ENCODE measurements around the gene TAX1BP1.
"Not testable (repeated sequence)": the region's sequence is repeated elsewhere in the genome, so short reads cannot be mapped to it uniquely, and the experiment has no call there.

The TAX1BP1 gene

GRCh38 chr7:27850531-27850930 is 110.6 kb downstream of the TAX1BP1 start:
- no peak for FAIRE-seq

- not testable (repeated sequence) for FAIRE-seq
Observed at GRCh38 chr7:27856703-27857485, 116.9 kb downstream of the TAX1BP1 start.

DNA sequence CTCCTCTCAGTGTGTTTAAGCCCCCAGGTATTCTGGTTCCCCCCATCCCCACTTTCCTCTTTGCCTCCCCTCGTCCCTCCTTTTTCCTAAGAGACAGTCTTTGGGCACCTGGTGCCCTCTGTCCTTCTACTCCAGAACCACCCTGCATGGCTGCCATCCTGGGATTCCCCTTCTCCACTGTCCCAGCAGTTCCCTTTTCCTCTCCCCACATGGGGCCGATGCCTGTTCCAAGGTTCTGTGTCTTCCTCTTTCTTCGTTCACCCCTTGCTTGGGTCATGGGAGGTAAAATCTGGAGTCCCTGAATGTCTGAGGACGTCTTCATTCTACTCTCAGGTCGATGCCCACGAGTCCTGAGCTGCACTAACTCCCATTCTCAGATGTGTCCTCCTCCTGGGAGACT is 120.8 kb downstream of the TAX1BP1 start:
- FAIRE-seq = no peak

DNA sequence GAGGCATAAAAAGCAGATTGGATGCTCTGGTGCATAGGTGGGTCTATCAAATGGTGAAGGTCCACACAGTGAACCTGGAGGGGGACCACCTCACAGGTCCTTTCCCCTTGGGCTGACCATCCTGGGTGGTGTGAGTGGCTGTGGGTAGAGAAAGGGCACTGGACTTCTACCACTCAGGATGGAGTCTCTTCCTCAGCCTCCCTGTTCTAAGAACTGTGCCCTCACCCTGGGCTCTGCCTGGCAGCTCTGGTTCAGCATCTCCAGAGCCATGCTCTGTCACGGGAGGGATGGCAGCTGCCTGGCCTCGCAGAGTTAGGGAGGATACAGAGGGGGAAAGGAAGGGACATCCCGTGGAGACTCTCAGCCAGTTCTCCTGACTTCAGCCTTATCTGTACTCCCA is 121.8 kb downstream of the TAX1BP1 start:
- FAIRE-seq = no peak

- no peak for FAIRE-seq
Observed at GRCh38 chr7:27863880-27864279, 123.9 kb downstream of the TAX1BP1 start.

DNA sequence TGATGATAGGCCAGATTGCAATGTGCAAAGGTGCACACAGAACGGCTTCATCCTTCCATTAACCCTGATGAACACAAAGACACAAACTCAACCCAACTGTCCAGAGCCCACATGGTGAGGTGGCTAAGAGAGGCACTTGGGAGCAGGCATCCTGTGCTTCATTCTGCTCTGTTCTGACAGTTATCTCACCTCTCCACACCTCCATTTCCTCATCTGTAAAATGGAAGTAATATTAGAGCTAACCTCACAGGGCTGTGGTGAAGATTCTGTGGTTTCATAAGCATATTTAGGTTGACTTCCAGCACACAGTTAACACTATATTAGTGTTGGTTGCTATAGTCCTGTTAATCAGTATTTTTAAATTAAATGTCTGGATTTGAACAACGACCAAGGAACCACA is 126.3 kb downstream of the TAX1BP1 start:
- FAIRE-seq = no peak

DNA sequence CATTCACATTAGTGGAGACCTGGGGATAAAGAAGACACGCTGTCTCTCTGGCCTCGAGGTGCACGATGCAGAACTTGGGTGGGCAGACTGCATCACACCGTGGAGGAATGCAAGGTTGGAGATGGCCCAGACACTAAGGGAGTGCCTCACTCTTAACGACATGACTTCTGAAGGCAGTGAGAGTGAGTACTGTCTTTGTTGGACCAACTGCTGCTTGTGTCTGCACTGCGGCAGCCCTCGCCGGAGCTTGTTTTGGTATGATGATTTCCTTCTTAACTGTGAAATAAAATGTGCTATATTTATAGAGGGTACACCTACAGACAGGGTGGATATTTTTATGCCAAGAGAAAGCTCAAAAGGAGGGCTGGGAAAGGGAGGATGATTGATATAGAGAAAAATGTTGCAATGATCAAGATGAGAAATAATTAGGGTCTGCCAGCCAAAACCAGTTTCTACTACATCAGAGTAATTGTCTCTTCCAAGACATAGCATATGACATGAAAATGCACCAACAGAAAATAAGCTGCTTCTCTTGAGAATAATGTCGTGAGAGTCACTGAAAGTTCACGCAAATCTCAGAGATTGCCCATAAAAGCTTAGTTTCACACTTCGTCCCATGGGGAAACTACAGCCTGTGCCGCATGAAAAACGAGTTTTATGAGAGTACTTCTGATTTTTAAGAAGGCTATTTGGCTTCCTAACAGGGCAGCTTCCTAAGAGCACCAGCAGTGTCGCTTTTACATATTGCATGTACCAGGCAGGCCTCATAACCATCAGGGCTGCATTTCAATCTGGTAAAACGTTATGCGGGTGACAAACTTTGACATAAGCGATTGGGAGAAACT is 127.1 kb downstream of the TAX1BP1 start:
- no peak for FAIRE-seq

- no peak for FAIRE-seq
Observed at GRCh38 chr7:27868131-27868550, 128.2 kb downstream of the TAX1BP1 start.

GRCh38 chr7:27869056-27869455 is 129.1 kb downstream of the TAX1BP1 start:
- no peak for FAIRE-seq

DNA sequence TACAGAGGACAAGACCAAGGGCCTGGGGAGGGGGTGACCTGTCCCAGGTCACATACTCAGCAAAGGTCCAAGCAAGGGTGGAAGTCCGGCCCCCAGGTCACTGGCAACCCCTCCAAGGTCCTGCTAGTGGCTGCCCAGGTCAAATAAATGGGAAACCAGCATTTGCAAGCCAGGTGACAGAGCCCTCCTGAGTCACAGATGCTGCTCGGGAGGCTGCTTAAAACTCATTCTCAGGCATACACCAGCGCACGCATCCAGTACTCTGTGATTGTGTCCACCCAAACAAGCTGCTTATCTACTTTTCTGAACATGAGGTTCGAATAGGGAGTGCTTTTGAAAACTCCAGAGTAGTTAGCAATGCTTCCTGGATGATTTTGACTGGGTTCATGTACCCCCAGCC is 130.6 kb downstream of the TAX1BP1 start:
- FAIRE-seq = no peak

- FAIRE-seq = no peak
Observed at GRCh38 chr7:27871086-27871485, 131.1 kb downstream of the TAX1BP1 start.

GRCh38 chr7:27871866-27872265 is 131.9 kb downstream of the TAX1BP1 start:
- no peak for FAIRE-seq

DNA sequence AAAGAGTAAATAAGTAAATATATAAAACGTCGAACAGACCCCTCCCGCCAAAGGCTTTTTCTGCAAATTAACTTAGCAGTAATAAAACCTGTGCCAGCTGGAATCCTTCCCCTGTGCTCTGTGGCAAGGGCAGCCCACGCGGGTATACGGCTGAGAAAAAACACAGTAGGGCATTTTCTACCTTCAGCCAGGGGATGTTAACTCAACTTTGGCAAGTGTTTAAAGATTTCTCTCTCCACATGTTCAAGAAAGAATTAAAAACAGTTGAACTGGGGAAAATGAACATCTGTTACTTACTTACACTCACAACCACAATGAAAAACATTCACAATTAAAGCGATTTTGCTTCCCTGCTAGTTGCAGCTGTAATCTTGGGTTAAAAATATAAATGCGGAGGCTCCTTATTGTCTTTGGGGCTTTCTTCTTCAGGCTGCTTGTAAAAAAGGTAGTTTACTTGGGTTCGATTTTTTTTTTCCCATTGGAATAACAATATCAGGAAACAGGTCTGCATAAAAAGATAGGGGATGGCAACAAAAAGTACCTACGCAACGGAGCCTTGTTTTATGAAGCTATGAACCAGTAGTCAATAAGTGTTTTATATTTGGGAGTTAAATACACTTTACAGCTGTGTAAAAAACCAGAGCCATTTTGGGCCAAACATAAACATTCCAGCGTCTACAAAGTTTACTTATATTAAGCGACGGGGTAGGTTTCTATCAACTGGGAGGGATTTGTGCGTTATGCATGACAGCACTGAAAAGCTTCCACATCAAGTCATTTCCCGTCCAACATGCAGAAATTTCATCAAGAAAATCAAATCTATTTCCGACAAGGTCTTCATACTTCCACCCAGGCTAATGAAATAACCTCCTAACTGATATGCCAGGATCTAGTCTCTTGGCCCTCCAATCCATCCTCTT is 132.7 kb downstream of the TAX1BP1 start:
- FAIRE-seq = no peak

GRCh38 chr7:27873981-27874957 is 134.3 kb downstream of the TAX1BP1 start:
- FAIRE-seq = no peak

DNA sequence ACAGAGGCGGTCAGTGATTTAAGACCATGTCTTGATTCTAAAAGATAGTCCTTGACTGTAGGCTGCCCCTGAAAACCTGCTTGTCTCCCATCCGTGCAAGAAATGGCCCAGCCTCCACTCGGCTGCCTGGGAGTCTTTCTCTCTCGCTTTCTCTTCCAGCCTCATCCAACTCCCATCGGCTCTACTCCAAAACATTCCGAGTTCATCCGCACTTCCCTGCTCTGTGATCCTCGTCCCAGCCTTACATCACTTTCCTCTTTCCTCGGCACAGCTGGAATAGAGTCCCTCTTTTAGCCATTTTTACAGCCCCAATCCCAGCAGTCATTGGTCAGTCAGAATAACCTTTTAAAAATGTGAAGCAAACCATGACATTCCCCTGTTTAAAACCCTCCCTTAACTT is 135.1 kb downstream of the TAX1BP1 start:
- no peak for FAIRE-seq

- FAIRE-seq = no peak
Observed at GRCh38 chr7:27875832-27876231, 135.9 kb downstream of the TAX1BP1 start.

- no peak for FAIRE-seq
Observed at GRCh38 chr7:27876756-27877155, 136.8 kb downstream of the TAX1BP1 start.
